ENCODE measurements around the gene SMIM20.
A peak's percentile ranks its signal among the peaks of the same experiment; 100 is the strongest.

SMIM20 gene

GRCh38 chr4:25911356-25911755, 2.7 kb upstream of the SMIM20 start:
- no peak overlapping the region for H3K27ac ChIP-seq (ENCODE audit: insufficient read depth, low read depth, low read length, poor library complexity, severe bottlenecking)
- no peak overlapping the region for H3K4me3 ChIP-seq (ENCODE audit: insufficient read depth, low read depth, low read length)
- H3K27me3 ChIP-seq (ENCODE audit: control insufficient read depth, insufficient read depth, low read length, poor library complexity, severe bottlenecking), result peaks cover 4% of the 10 kb centered on the region
- 77 to 79% methylated on average over 6 of the region's 6 CpGs for WGBS, 2 experiments
- peaks cover 9% of the 10 kb centered on the region for H3K4me1 ChIP-seq (ENCODE audit: control insufficient read depth, insufficient read depth, low read length)
- no peaks in the 10 kb centered on the region for H3K36me3 ChIP-seq (ENCODE audit: control insufficient read depth, insufficient read depth, low read length)
- no peaks in the 10 kb centered on the region for H3K9me3 ChIP-seq (ENCODE audit: control insufficient read depth, low read length)

- H3K4me1 ChIP-seq (ENCODE audit: control insufficient read depth, insufficient read depth, low read length), result peaks cover 9% of the 10 kb centered on the region
- H3K4me3 ChIP-seq (ENCODE audit: insufficient read depth, low read depth, low read length), result peak overlapping the region; percentile 93
- 19% methylated on average over 26 of the region's 26 CpGs for WGBS, 2 experiments
- peak overlapping the region; percentile 90 for H3K27ac ChIP-seq (ENCODE audit: insufficient read depth, low read depth, low read length, poor library complexity, severe bottlenecking)
- peaks cover 4% of the 10 kb centered on the region for H3K27me3 ChIP-seq (ENCODE audit: control insufficient read depth, insufficient read depth, low read length, poor library complexity, severe bottlenecking)
- no peaks in the 10 kb centered on the region for H3K36me3 ChIP-seq (ENCODE audit: control insufficient read depth, insufficient read depth, low read length)
- H3K9me3 ChIP-seq (ENCODE audit: control insufficient read depth, low read length), result no peaks in the 10 kb centered on the region
These were observed 767 bp upstream of the SMIM20 start for GRCh38 chr4:25913056-25913850.

- Histone ChIP-seq H3K9me3 (ENCODE audit: control insufficient read depth, low read length) (no peaks in the 10 kb centered on the region), H3K36me3 (ENCODE audit: control insufficient read depth, insufficient read depth, low read length) (no peaks in the 10 kb centered on the region), H3K27ac (ENCODE audit: insufficient read depth, low read depth, low read length, poor library complexity, severe bottlenecking) (no peak overlapping the region), H3K4me1 (ENCODE audit: control insufficient read depth, insufficient read depth, low read length) (peaks cover 9% of the 10 kb centered on the region), H3K4me3 (ENCODE audit: insufficient read depth, low read depth, low read length) (peak overlapping the region; percentile 93), H3K27me3 (ENCODE audit: control insufficient read depth, insufficient read depth, low read length, poor library complexity, severe bottlenecking) (peaks cover 4% of the 10 kb centered on the region)
- 54 to 66% methylated on average over 6 to 8 of the region's 8 CpGs for WGBS, 2 experiments
These were observed 791 bp downstream of the SMIM20 start for GRCh38 chr4:25914670-25915352.

GRCh38 chr4:25915353-25915705, 1.3 kb downstream of the SMIM20 start:
- Histone ChIP-seq H3K4me3 (ENCODE audit: insufficient read depth, low read depth, low read length) (no peak overlapping the region), H3K27me3 (ENCODE audit: control insufficient read depth, insufficient read depth, low read length, poor library complexity, severe bottlenecking) (peaks cover 4% of the 10 kb centered on the region), H3K36me3 (ENCODE audit: control insufficient read depth, insufficient read depth, low read length) (no peaks in the 10 kb centered on the region), H3K9me3 (ENCODE audit: control insufficient read depth, low read length) (no peaks in the 10 kb centered on the region), H3K27ac (ENCODE audit: insufficient read depth, low read depth, low read length, poor library complexity, severe bottlenecking) (no peak overlapping the region), H3K4me1 (ENCODE audit: control insufficient read depth, insufficient read depth, low read length) (peaks cover 9% of the 10 kb centered on the region)
- WGBS, 2 experiments, result 92 to 95% methylated on average over 12 of the region's 12 CpGs

GRCh38 chr4:25916870-25917269, 2.9 kb downstream of the SMIM20 start:
- 69 to 100% methylated on average over 1 of the region's 1 CpG for WGBS, 2 experiments
- H3K36me3 ChIP-seq (ENCODE audit: control insufficient read depth, insufficient read depth, low read length), result no peaks in the 10 kb centered on the region

GRCh38 chr4:25919676-25920075, 5.7 kb downstream of the SMIM20 start:
- no peaks in the 10 kb centered on the region for H3K36me3 ChIP-seq (ENCODE audit: control insufficient read depth, insufficient read depth, low read length)
- H3K9me3 ChIP-seq (ENCODE audit: control insufficient read depth, low read length), result no peaks in the 10 kb centered on the region
- 91 to 96% methylated on average over 4 to 5 of the region's 5 CpGs for WGBS, 2 experiments
- H3K4me3 ChIP-seq (ENCODE audit: insufficient read depth, low read depth, low read length), result no peak overlapping the region
- peak overlapping the region; percentile 44 for H3K27ac ChIP-seq (ENCODE audit: insufficient read depth, low read depth, low read length, poor library complexity, severe bottlenecking)
- H3K27me3 ChIP-seq (ENCODE audit: control insufficient read depth, insufficient read depth, low read length, poor library complexity, severe bottlenecking), result no peaks in the 10 kb centered on the region
- H3K4me1 ChIP-seq (ENCODE audit: control insufficient read depth, insufficient read depth, low read length), result peaks cover 4% of the 10 kb centered on the region

More at GRCh38 chr4:25916870-25917269, 2.9 kb downstream of the SMIM20 start:
- no peak overlapping the region for H3K4me3 ChIP-seq (ENCODE audit: insufficient read depth, low read depth, low read length)
- no peaks in the 10 kb centered on the region for H3K27me3 ChIP-seq (ENCODE audit: control insufficient read depth, insufficient read depth, low read length, poor library complexity, severe bottlenecking)
- H3K4me1 ChIP-seq (ENCODE audit: control insufficient read depth, insufficient read depth, low read length), result peaks cover 9% of the 10 kb centered on the region
- no peak overlapping the region for H3K27ac ChIP-seq (ENCODE audit: insufficient read depth, low read depth, low read length, poor library complexity, severe bottlenecking)
- no peaks in the 10 kb centered on the region for H3K9me3 ChIP-seq (ENCODE audit: control insufficient read depth, low read length)

GRCh38 chr4:25921922-25922321, 7.9 kb downstream of the SMIM20 start:
- no peaks in the 10 kb centered on the region for H3K27me3 ChIP-seq (ENCODE audit: control insufficient read depth, insufficient read depth, low read length, poor library complexity, severe bottlenecking)
- H3K36me3 ChIP-seq (ENCODE audit: control insufficient read depth, insufficient read depth, low read length), result no peaks in the 10 kb centered on the region
- H3K27ac ChIP-seq (ENCODE audit: insufficient read depth, low read depth, low read length, poor library complexity, severe bottlenecking), result no peak overlapping the region
- no peak overlapping the region for H3K4me3 ChIP-seq (ENCODE audit: insufficient read depth, low read depth, low read length)
- H3K4me1 ChIP-seq (ENCODE audit: control insufficient read depth, insufficient read depth, low read length), result no peaks in the 10 kb centered on the region
- no peaks in the 10 kb centered on the region for H3K9me3 ChIP-seq (ENCODE audit: control insufficient read depth, low read length)
- WGBS, 2 experiments, result 91 to 100% methylated on average over 1 of the region's 1 CpG

GRCh38 chr4:25922812-25923369, 8.9 kb downstream of the SMIM20 start:
- Histone ChIP-seq H3K27me3 (ENCODE audit: control insufficient read depth, insufficient read depth, low read length, poor library complexity, severe bottlenecking) (no peaks in the 10 kb centered on the region), H3K27ac (ENCODE audit: insufficient read depth, low read depth, low read length, poor library complexity, severe bottlenecking) (no peak overlapping the region), H3K4me3 (ENCODE audit: insufficient read depth, low read depth, low read length) (no peak overlapping the region), H3K4me1 (ENCODE audit: control insufficient read depth, insufficient read depth, low read length) (no peaks in the 10 kb centered on the region), H3K9me3 (ENCODE audit: control insufficient read depth, low read length) (no peaks in the 10 kb centered on the region), H3K36me3 (ENCODE audit: control insufficient read depth, insufficient read depth, low read length) (no peaks in the 10 kb centered on the region)
- 92 to 95% methylated on average over 4 of the region's 4 CpGs for WGBS, 2 experiments

GRCh38 chr4:25923745-25924144, 9.7 kb downstream of the SMIM20 start:
- no peaks in the 10 kb centered on the region for H3K9me3 ChIP-seq (ENCODE audit: control insufficient read depth, low read length)
- H3K36me3 ChIP-seq (ENCODE audit: control insufficient read depth, insufficient read depth, low read length), result no peaks in the 10 kb centered on the region
- 93 to 94% methylated on average over 5 of the region's 5 CpGs for WGBS, 2 experiments
- H3K4me1 ChIP-seq (ENCODE audit: control insufficient read depth, insufficient read depth, low read length), result no peaks in the 10 kb centered on the region
- no peak overlapping the region for H3K4me3 ChIP-seq (ENCODE audit: insufficient read depth, low read depth, low read length)
- H3K27me3 ChIP-seq (ENCODE audit: control insufficient read depth, insufficient read depth, low read length, poor library complexity, severe bottlenecking), result no peaks in the 10 kb centered on the region
- no peak overlapping the region for H3K27ac ChIP-seq (ENCODE audit: insufficient read depth, low read depth, low read length, poor library complexity, severe bottlenecking)

- Histone ChIP-seq H3K4me3 (ENCODE audit: insufficient read depth, low read depth, low read length) (no peak overlapping the region), H3K36me3 (ENCODE audit: control insufficient read depth, insufficient read depth, low read length) (no peaks in the 10 kb centered on the region), H3K27ac (ENCODE audit: insufficient read depth, low read depth, low read length, poor library complexity, severe bottlenecking) (peak overlapping the region; percentile 12), H3K4me1 (ENCODE audit: control insufficient read depth, insufficient read depth, low read length) (no peaks in the 10 kb centered on the region), H3K9me3 (ENCODE audit: control insufficient read depth, low read length) (no peaks in the 10 kb centered on the region), H3K27me3 (ENCODE audit: control insufficient read depth, insufficient read depth, low read length, poor library complexity, severe bottlenecking) (no peaks in the 10 kb centered on the region)
- 61 to 64% methylated on average over 6 to 11 of the region's 11 CpGs for WGBS, 2 experiments
These were observed 11.6 kb downstream of the SMIM20 start for GRCh38 chr4:25925486-25926201.

Measured in ectodermal cell (in vitro differentiated cells).